ENCODE data around the gene COPZ1. TPM values are rescaled to one million over a fixed set of nuclear protein-coding genes. Genes with fewer than 3 reads are reported as not detected.

Gene COPZ1
- total and polyA plus RNA-seq, 9 of the 15 experiments (the other 6 are each of a cell fraction or from before 2014, with no cell fraction given) = 137 to 487 (median 233) TPM

GRCh38 chr12:54368025-54368708 lies 43.2 kb downstream of the COPZ1 start (continued):
- TF ChIP-seq MTA1 (IDR thresholded peaks at IDR 0.05; ENCODE audit: borderline replicate concordance) (0 out of 2 replicates have a peak, but pooled peaks have one; percentile 13), SMARCA5 (IDR thresholded peaks at IDR 0.05) (0 out of 2 replicates have a peak, but pooled peaks have one; percentile 49), ZBTB33 (CRISPR knock-in tag; IDR thresholded peaks at IDR 0.05) (no peak), ZNF592 (IDR thresholded peaks at IDR 0.05) (peak; percentile 66; the same call in 1 of the 2 replicates), ARID4B (CRISPR knock-in tag; IDR thresholded peaks at IDR 0.05) (no peak), SPI1 (IDR thresholded peaks at IDR 0.05; ENCODE audit: borderline replicate concordance, low read depth, low read length) (peak; percentile 55; the same call in 1 of the 2 replicates), ZNF639 (CRISPR knock-in tag; conservative IDR thresholded peaks at IDR 0.05 in 1 of 2, IDR thresholded peaks at IDR 0.05 in 1 of 2) (0 out of 4 replicates have a peak, but pooled peaks of 1 of the 2 experiments have one; percentile 21), E2F3 (CRISPR knock-in tag; IDR thresholded peaks at IDR 0.05) (no peak), ZBTB1 (CRISPR knock-in tag; IDR thresholded peaks at IDR 0.05; ENCODE audit: borderline replicate concordance, low read depth) (0 out of 2 replicates have a peak, but pooled peaks have one; percentile 44), FOXM1 (IDR thresholded peaks at IDR 0.05; ENCODE audit: low read depth) (no peak), FOXM1 (CRISPR knock-in tag; IDR thresholded peaks at IDR 0.05; ENCODE audit: low read depth) (no peak), ZFP36 (IDR thresholded peaks at IDR 0.05; ENCODE audit: low read depth, low read length, partially characterized antibody) (no peak), ZNF695 (CRISPR knock-in tag; IDR thresholded peaks at IDR 0.05) (no peak), POLR2A (conservative IDR thresholded peaks at IDR 0.05) (0 out of 2 replicates have a peak, but pooled peaks have one; percentile 28)
